Endothelial cell of umbilical vein (primary cell): ENCODE measurements around the gene CLCN3. TPM values are rescaled to one million over a fixed set of nuclear protein-coding genes. Genes with fewer than 3 reads are reported as not detected.

Source experiments
- BruUV-seq: library from RNA; stranded (reverse); fragments of 400-500 nt; replicated peaks from 2 replicates; lab custom pipeline; 2021; lab: Mats Ljungman, UMichigan
- CTCF ChIA-PET: fragments of 300-600, 350-600 bp; sonication (Branson Sonifier 250); formaldehyde crosslinking; loops from one replicate; lab custom pipeline; 2021; ENCODE audit warnings: antibody characterized with exemption, inconsistent platforms; lab: Charles Lee
- POLR2A ChIA-PET: fragments of 300-600, 350-600 bp; sonication (Branson Sonifier 250); formaldehyde crosslinking; loops from one replicate; lab custom pipeline; 2021; ENCODE audit warnings: antibody characterized with exemption, inconsistent platforms; lab: Charles Lee
- DNase-seq: peaks from one replicate; pipeline ENCODE4 v3.0.0-alpha.2; 2011; ENCODE audit warnings: low read depth, low spot score
- FAIRE-seq: peaks from 2 replicates; lab custom pipeline; 2011; peaks lifted over from hg19 to GRCh38; lab: Jason Lieb, UNC
- H2AFZ ChIP-seq: 2 replicates; pipeline ENCODE4 v1.6.0; 2012; ENCODE audit warnings: low read depth, low read length, control low read depth, inconsistent platforms
- H3K27ac ChIP-seq: 2 replicates; pipeline ENCODE4 v1.5.1; 2011; ENCODE audit warnings: low read depth, mild to moderate bottlenecking, control low read depth, low read length, moderate library complexity; ENCODE audit not compliant: insufficient read depth
- H3K27me3 ChIP-seq, 2 experiments: 2 replicates each; pipeline versions ENCODE4 v1.6.0 to v1.6.1; 2011; ENCODE audit warnings: low read length in 2 of 2, mixed read lengths in 1 of 2; ENCODE audit not compliant: control insufficient read depth in 2 of 2, insufficient read depth in 2 of 2
- H3K36me3 ChIP-seq, 2 experiments: 2 replicates in 1 of 2; 3 replicates in 1 of 2; pipeline ENCODE4 v1.5.1; 2011; ENCODE audit warnings: low read length in 2 of 2, mild to moderate bottlenecking in 1 of 2, moderate library complexity in 1 of 2; ENCODE audit not compliant: control insufficient read depth in 2 of 2, insufficient read depth in 2 of 2; ENCODE audit errors: extremely low read depth in 1 of 2
- H3K4me1 ChIP-seq: 3 replicates; pipeline ENCODE4 v1.5.1; 2011; ENCODE audit warnings: mild to moderate bottlenecking, low read length; ENCODE audit not compliant: control insufficient read depth, insufficient read depth; ENCODE audit errors: extremely low read depth
- H3K4me2 ChIP-seq: 2 replicates; pipeline ENCODE4 v1.6.1; 2011; ENCODE audit warnings: low read length, control low read depth, mixed read lengths; ENCODE audit not compliant: insufficient read depth
- H3K4me3 ChIP-seq, 3 experiments: fragments of 200-600 bp in 1 of 3; sonication (generic), shearing (Covaris generic) in 1 of 3; replicated peaks in 1 of 3; 2 replicates each; pipeline ENCODE4 v1.5.1; 2011 to 2016; ENCODE audit warnings: control low read depth in 3 of 3, low read length in 3 of 3, mild to moderate bottlenecking in 2 of 3, inconsistent platforms in 1 of 3, low read depth in 1 of 3, moderate library complexity in 1 of 3; ENCODE audit not compliant: insufficient read depth in 1 of 3
- H3K79me2 ChIP-seq: 2 replicates; pipeline ENCODE4 v1.6.0; 2012; ENCODE audit warnings: low read length, inconsistent platforms; ENCODE audit not compliant: control insufficient read depth, insufficient read depth
- H3K9ac ChIP-seq: replicated peaks from 2 replicates; pipeline ENCODE3; 2011; ENCODE audit warnings: low read length, control low read depth; ENCODE audit not compliant: insufficient read depth; ENCODE audit errors: extremely low read depth
- H3K9me1 ChIP-seq: replicated peaks from 3 replicates; pipeline ENCODE4 v1.6.0; 2011; ENCODE audit warnings: mild to moderate bottlenecking, low read length; ENCODE audit not compliant: control insufficient read depth, insufficient read depth; ENCODE audit errors: extremely low read depth
- H3K9me3 ChIP-seq: replicated peaks from 2 replicates; pipeline ENCODE4 v1.5.1; 2012; ENCODE audit warnings: low read length, inconsistent platforms; ENCODE audit not compliant: control insufficient read depth, insufficient read depth
- H4K20me1 ChIP-seq: replicated peaks from 2 replicates; pipeline ENCODE3; 2011; ENCODE audit warnings: mild to moderate bottlenecking, low read length; ENCODE audit not compliant: control insufficient read depth, insufficient read depth; ENCODE audit errors: extremely low read depth
- CTCF ChIP-seq, 2 donors: IDR thresholded peaks; 1 replicate in 1 of 2; 2 replicates in 1 of 2; pipeline ENCODE4 v1.5.1; 2011; ENCODE audit warnings: low read length in 2 of 2, mild to moderate bottlenecking in 2 of 2, moderate library complexity in 2 of 2, control low read depth in 1 of 2, inconsistent platforms in 1 of 2, low read depth in 1 of 2; ENCODE audit not compliant: insufficient read depth in 1 of 2; ENCODE audit errors: extremely low read depth in 1 of 2
- EZH2 ChIP-seq: IDR thresholded peaks from 2 replicates; pipeline ENCODE4 v1.6.1; 2012; ENCODE audit warnings: borderline replicate concordance, low read depth, mild to moderate bottlenecking, moderate library complexity, low read length, inconsistent platforms; ENCODE audit not compliant: severe bottlenecking
- FOS ChIP-seq: IDR thresholded peaks from 2 replicates; pipeline ENCODE4 v1.6.1; 2011; ENCODE audit warnings: mild to moderate bottlenecking, low read length, moderate library complexity, borderline replicate concordance; ENCODE audit not compliant: insufficient read depth
- JUN ChIP-seq: IDR thresholded peaks from 2 replicates; pipeline ENCODE4 v1.6.1; 2011; ENCODE audit warnings: borderline replicate concordance, low read depth; ENCODE audit not compliant: insufficient read length, insufficient read depth
- MYC ChIP-seq: IDR thresholded peaks from one replicate; pipeline ENCODE4 v1.6.1; 2011; ENCODE audit warnings: mild to moderate bottlenecking, low read depth, low read length
- POLR2A ChIP-seq: IDR thresholded peaks from 2 replicates; pipeline ENCODE4 v1.6.1; 2012; ENCODE audit warnings: low read depth, mild to moderate bottlenecking, control low read depth, low read length
- dilution Hi-C: fragments of 300-500 bp; cut with MboI; formaldehyde crosslinking; loops from one replicate; pipeline ENCODE4 v1.15.0; 2019; ENCODE audit warnings: low sequenced_read_pairs; ENCODE audit not compliant: extremely low pct_ligation_motif_present
- intact Hi-C: fragments of 100-400 bp; cut with micrococcal nuclease; formaldehyde crosslinking; loops from one replicate; pipeline ENCODE4 v1.10.0; 2022
- polyA plus RNA-seq, 4 experiments: library from polyadenylated mRNA; depleted of rRNA in 3 of 4; stranded (reverse) in 3 of 4; unstranded in 1 of 4; fragments of >200 nt; gene quantifications; 2 replicates each; pipeline versions ENCODE4 v1.2.1 to v1.2.3, GENCODE V29; 2011 to 2012; ENCODE audit warnings: missing spikeins in 1 of 4
- total RNA-seq: library from RNA; stranded (reverse); gene quantifications from 2 replicates; pipeline ENCODE4 v1.2.3, GENCODE V29; 2021
- TF ChIP-seq, protein P1 (sequence below): IDR thresholded peaks from 2 replicates; pipeline ENCODE4 v1.6.1; 2011; ENCODE audit not compliant: insufficient read depth, insufficient read length

Gene CLCN3
- total and polyA plus RNA-seq, 2 donors (not counting 3 experiments of a cell fraction or from before 2014, with no cell fraction given), result 16.5 to 51.4 TPM

DNA sequence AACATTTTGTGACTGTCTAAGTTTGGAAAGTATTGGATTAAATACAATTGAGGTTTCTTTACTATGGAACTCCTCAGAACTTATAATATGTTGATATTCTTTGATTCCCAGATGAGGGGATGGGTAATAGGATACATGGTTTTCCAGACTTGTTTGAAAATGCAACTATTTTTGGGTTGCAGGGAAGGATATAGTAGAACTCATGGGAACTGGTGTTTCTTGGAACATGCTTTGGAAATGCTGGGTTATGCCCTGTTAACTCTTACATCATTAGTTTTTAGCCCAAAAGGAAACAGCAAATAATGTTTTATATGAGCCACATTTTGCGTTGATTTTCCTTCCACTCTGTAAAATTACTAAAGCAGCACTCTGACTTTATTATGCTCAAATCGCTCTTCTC, 95.4 kb downstream of the CLCN3 start:
- Histone ChIP-seq H3K4me2 (no peak overlapping the region), H3K9me1 (no peaks in the 10 kb centered on the region), H3K36me3 (peaks cover 0 to 2% of the 10 kb centered on the region in 2 experiments), H3K27me3 (no peaks in the 10 kb centered on the region), H3K79me2 (no peaks in the 10 kb centered on the region), H3K4me1 (peaks cover 10% of the 10 kb centered on the region), H3K9ac (no peak overlapping the region), H4K20me1 (no peaks in the 10 kb centered on the region), H3K9me3 (no peaks in the 10 kb centered on the region), H3K27ac (no peak overlapping the region), H2AFZ (no peak overlapping the region), H3K4me3 (no peak overlapping the region)
- ChIA-PET CTCF (interaction anchor here (1.3 to 1.7 kb wide), 2 partner anchors 9 to 51 kb away, joined by 3 to 5 read pairs; no protein-coding TSS in a partner anchor), POLR2A (no interaction called here)
- TF ChIP-seq JUN (no peak), EZH2 (no peak), MYC (no peak), FOS (no peak), CTCF (IDR thresholded peaks at IDR 0.05; ENCODE audit: extremely low read depth in 1 of 2, insufficient read depth in 1 of 2, low read depth in 1 of 2, low read length in 2 of 2) (no peak), POLR2A (no peak)
- TF ChIP-seq, protein P1, sequence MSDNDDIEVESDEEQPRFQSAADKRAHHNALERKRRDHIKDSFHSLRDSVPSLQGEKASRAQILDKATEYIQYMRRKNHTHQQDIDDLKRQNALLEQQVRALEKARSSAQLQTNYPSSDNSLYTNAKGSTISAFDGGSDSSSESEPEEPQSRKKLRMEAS, result no peak
- dilution Hi-C loops, result no loop called here
- FAIRE-seq (no peak), DNase-seq (no peak)
- no TSS peak for BruUV-seq
- intact Hi-C loops, result loop anchor here (5.0 kb wide), 1 partner anchor 54 kb away; no protein-coding TSS in a partner anchor
